Measurements from ENCODE around the gene GIGYF2. TPM values are rescaled to one million over a fixed set of nuclear protein-coding genes. Genes with fewer than 3 reads are reported as not detected.

Gene GIGYF2
- polyA plus RNA-seq, 4 donors: 12.7 to 56.6 (median 19.9) TPM

DNA sequence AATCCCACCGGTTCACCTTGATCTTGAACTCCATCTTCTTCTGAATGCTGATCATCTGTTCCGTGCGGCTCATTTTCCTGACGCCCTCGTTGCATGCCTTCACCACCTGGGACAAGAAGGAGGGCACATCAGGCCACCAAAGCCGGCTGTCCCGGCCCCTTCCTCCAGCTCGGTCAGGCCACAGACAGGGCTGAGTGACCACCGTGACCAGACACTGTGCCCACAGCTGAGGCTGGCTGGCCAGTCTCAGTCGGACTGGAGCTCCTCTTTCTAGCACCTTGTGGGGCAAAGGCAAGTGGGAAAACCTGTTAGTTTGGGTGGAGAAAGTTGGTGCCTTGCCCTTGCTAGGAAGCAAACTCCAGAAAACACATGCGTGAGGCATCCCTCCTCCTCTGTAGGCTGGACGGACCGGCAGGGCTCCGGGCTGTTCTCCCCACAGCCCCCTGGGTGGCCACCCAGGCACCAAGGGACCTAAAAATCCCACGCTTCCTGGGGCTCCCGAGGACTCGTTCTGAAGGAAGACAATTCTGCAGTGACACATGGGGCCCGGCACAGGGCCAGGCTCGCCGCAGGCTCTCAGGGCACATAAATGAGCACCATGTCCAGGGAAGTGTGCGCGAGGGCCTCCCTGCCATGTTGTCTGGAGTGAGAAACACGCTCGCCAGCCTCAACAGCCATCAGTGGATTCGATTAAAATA lies 188.3 kb downstream of the GIGYF2 start:
- no peak overlapping the region for H3K27ac ChIP-seq (ENCODE audit: low read depth in 1 of 3, low read length in 2 of 3)
- H3K9me3 ChIP-seq (ENCODE audit: control insufficient read depth in 2 of 2, insufficient read depth in 1 of 2, low read depth in 1 of 2, low read length in 1 of 2): no peaks in the 10 kb centered on the region
- no peak overlapping the region for H3K4me3 ChIP-seq (ENCODE audit: low read depth in 1 of 3, low read length in 3 of 3)
- WGBS, 3 donors: 86 to 88% (median 87%) methylated on average over 24 to 25 of the region's 25 CpGs
- H3K36me3 ChIP-seq (ENCODE audit: control insufficient read depth in 3 of 3, insufficient read depth in 2 of 3, low read depth in 1 of 3, low read length in 3 of 3): peaks cover 0 to 64% (median 26%) of the 10 kb centered on the region in 3 donors
- DNase-seq (no peak), FAIRE-seq (no peak)
- no peaks in the 10 kb centered on the region for H3K4me1 ChIP-seq (ENCODE audit: control insufficient read depth in 3 of 3, insufficient read depth in 2 of 3, low read depth in 1 of 3, low read length in 2 of 3)
- H3K27me3 ChIP-seq (ENCODE audit: control insufficient read depth in 3 of 3, insufficient read depth in 3 of 3, low read length in 3 of 3): no peaks in the 10 kb centered on the region

DNA sequence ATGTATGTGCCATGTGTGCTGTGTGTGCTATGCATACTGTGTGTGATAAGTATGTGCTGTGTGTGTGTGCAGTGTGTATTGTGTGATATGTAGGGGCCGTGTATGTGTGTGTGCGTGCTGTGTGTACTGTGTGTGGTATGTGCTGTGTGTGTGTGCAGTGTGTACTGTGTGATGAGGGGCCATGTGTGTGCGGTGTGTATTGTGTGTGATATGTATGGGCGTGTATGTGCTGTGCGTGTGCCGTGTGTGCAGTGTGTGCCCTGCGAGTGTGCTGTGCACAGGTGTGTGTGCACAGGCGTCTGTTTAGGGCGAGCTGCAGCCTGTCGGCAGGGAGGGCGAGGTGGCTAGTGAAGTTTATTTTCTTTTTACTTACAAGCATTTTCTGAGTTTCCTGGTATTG lies 189.0 kb downstream of the GIGYF2 start:
- no peak for DNase-seq
- no peaks in the 10 kb centered on the region for H3K9me3 ChIP-seq (ENCODE audit: control insufficient read depth in 2 of 2, insufficient read depth in 1 of 2, low read depth in 1 of 2, low read length in 1 of 2)
- WGBS, 3 donors: 84 to 90% (median 89%) methylated on average over 11 of the region's 11 CpGs
- H3K27ac ChIP-seq (ENCODE audit: low read depth in 1 of 3, low read length in 2 of 3): no peak overlapping the region
- no peak for FAIRE-seq
- no peaks in the 10 kb centered on the region for H3K4me1 ChIP-seq (ENCODE audit: control insufficient read depth in 3 of 3, insufficient read depth in 2 of 3, low read depth in 1 of 3, low read length in 2 of 3)
- H3K4me3 ChIP-seq (ENCODE audit: low read depth in 1 of 3, low read length in 3 of 3): no peak overlapping the region
- H3K27me3 ChIP-seq (ENCODE audit: control insufficient read depth in 3 of 3, insufficient read depth in 3 of 3, low read length in 3 of 3): no peaks in the 10 kb centered on the region
- H3K36me3 ChIP-seq (ENCODE audit: control insufficient read depth in 3 of 3, insufficient read depth in 2 of 3, low read depth in 1 of 3, low read length in 3 of 3): peaks cover 0 to 57% (median 27%) of the 10 kb centered on the region in 3 donors

- Histone ChIP-seq H3K4me3 (ENCODE audit: low read depth in 1 of 3, low read length in 3 of 3) (no peak overlapping the region), H3K36me3 (ENCODE audit: control insufficient read depth in 3 of 3, insufficient read depth in 2 of 3, low read depth in 1 of 3, low read length in 3 of 3) (peaks cover 0 to 58% (median 27%) of the 10 kb centered on the region in 3 donors), H3K27ac (ENCODE audit: low read depth in 1 of 3, low read length in 2 of 3) (no peak overlapping the region), H3K27me3 (ENCODE audit: control insufficient read depth in 3 of 3, insufficient read depth in 3 of 3, low read length in 3 of 3) (no peaks in the 10 kb centered on the region), H3K9me3 (ENCODE audit: control insufficient read depth in 2 of 2, insufficient read depth in 1 of 2, low read depth in 1 of 2, low read length in 1 of 2) (no peaks in the 10 kb centered on the region), H3K4me1 (ENCODE audit: control insufficient read depth in 3 of 3, insufficient read depth in 2 of 3, low read depth in 1 of 3, low read length in 2 of 3) (no peaks in the 10 kb centered on the region)
- FAIRE-seq: no peak
- 82 to 91% (median 84%) methylated on average over 7 of the region's 7 CpGs for WGBS, 3 donors
- no peak for DNase-seq
Observed at GRCh38 chr2:232886632-232887031, 189.5 kb downstream of the GIGYF2 start.

DNA sequence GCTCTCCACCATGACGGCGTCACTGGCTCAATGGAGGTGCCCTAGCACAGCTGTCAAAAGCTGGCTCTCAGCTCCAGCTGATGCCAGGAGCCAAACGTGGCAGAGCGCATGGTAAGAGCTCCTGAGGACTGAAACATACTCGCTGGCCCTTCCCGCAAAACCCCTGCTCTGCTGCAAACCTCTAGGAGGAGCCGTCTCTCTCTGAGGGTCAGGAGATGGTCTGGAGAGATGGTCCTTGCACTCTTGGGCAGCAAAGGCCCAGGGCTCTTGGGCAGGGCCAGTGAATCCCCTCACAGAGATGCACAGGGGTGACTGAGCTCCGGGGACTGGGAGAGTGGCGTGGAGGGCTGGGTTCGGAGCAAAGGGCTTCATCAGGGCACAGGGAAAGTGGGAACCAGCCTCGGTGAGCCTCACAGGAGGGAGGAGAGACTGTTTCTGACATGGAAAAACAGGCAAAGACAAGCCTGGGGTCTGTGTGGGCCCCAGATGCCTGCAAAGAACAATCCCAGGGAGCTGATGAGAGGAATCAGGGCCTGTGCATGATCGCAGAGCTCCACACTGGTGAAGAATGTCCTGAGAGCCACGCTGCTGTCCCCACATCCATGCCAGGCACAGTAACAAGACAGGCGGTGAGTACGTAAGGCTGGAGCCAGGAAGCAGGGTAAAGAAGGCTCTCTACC lies 190.2 kb downstream of the GIGYF2 start:
- FAIRE-seq (no peak), DNase-seq (no peak)
- 78 to 89% (median 87%) methylated on average over 15 of the region's 15 CpGs for WGBS, 3 donors
- H3K36me3 ChIP-seq (ENCODE audit: control insufficient read depth in 3 of 3, insufficient read depth in 2 of 3, low read depth in 1 of 3, low read length in 3 of 3): peaks cover 0 to 60% (median 24%) of the 10 kb centered on the region in 3 donors
- no peaks in the 10 kb centered on the region for H3K4me1 ChIP-seq (ENCODE audit: control insufficient read depth in 3 of 3, insufficient read depth in 2 of 3, low read depth in 1 of 3, low read length in 2 of 3)
- no peaks in the 10 kb centered on the region for H3K9me3 ChIP-seq (ENCODE audit: control insufficient read depth in 2 of 2, insufficient read depth in 1 of 2, low read depth in 1 of 2, low read length in 1 of 2)
- H3K27ac ChIP-seq (ENCODE audit: low read depth in 1 of 3, low read length in 2 of 3): no peak overlapping the region
- no peak overlapping the region for H3K4me3 ChIP-seq (ENCODE audit: low read depth in 1 of 3, low read length in 3 of 3)
- H3K27me3 ChIP-seq (ENCODE audit: control insufficient read depth in 3 of 3, insufficient read depth in 3 of 3, low read length in 3 of 3): no peaks in the 10 kb centered on the region

- 80 to 88% (median 84%) methylated on average over 21 of the region's 21 CpGs for WGBS, 3 donors
- Histone ChIP-seq H3K36me3 (ENCODE audit: control insufficient read depth in 3 of 3, insufficient read depth in 2 of 3, low read depth in 1 of 3, low read length in 3 of 3) (peaks cover 0 to 62% (median 24%) of the 10 kb centered on the region in 3 donors), H3K27ac (ENCODE audit: low read depth in 1 of 3, low read length in 2 of 3) (no peak overlapping the region), H3K4me1 (ENCODE audit: control insufficient read depth in 3 of 3, insufficient read depth in 2 of 3, low read depth in 1 of 3, low read length in 2 of 3) (no peaks in the 10 kb centered on the region), H3K4me3 (ENCODE audit: low read depth in 1 of 3, low read length in 3 of 3) (no peak overlapping the region), H3K9me3 (ENCODE audit: control insufficient read depth in 2 of 2, insufficient read depth in 1 of 2, low read depth in 1 of 2, low read length in 1 of 2) (no peaks in the 10 kb centered on the region), H3K27me3 (ENCODE audit: control insufficient read depth in 3 of 3, insufficient read depth in 3 of 3, low read length in 3 of 3) (no peaks in the 10 kb centered on the region)
- FAIRE-seq (no peak), DNase-seq (no peak)
Observed at GRCh38 chr2:232888099-232888836, 191.1 kb downstream of the GIGYF2 start.

DNA sequence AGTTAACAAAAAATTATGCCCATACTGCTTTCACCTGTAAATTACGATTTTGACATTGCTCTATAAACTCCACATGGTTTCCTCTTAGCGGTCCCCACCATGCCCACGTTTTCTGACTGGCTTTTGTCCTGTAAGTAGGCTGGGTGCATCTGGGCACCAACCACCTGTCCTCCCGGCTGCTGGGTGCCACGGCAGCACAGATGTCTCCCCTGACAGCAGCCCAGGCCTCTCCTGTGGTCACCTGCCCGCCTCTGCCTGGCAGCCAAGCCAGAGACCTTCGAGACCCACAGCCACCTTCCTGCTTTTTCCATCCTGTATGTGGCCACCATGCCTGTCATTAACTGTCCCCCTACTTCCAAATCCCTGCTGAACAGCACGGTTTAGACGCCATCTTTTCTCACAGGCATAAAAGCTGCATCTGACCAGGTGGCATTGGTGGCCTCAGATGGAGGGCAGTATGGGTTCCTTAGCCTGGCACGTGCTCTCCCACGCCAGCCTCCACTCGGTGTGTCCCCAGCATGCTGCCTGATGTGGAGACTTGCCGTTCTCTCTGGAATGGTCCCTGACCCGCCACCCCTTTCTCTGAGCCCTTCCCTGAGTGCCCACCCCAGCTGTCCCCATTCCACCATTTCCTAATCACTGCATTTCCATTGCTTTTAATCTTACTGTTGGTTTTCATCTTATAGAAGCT lies 191.9 kb downstream of the GIGYF2 start:
- Histone ChIP-seq H3K27me3 (ENCODE audit: control insufficient read depth in 3 of 3, insufficient read depth in 3 of 3, low read length in 3 of 3) (no peaks in the 10 kb centered on the region), H3K9me3 (ENCODE audit: control insufficient read depth in 2 of 2, insufficient read depth in 1 of 2, low read depth in 1 of 2, low read length in 1 of 2) (no peaks in the 10 kb centered on the region), H3K36me3 (ENCODE audit: control insufficient read depth in 3 of 3, insufficient read depth in 2 of 3, low read depth in 1 of 3, low read length in 3 of 3) (peaks cover 0 to 58% (median 24%) of the 10 kb centered on the region in 3 donors), H3K27ac (ENCODE audit: low read depth in 1 of 3, low read length in 2 of 3) (no peak overlapping the region), H3K4me1 (ENCODE audit: control insufficient read depth in 3 of 3, insufficient read depth in 2 of 3, low read depth in 1 of 3, low read length in 2 of 3) (no peaks in the 10 kb centered on the region), H3K4me3 (ENCODE audit: low read depth in 1 of 3, low read length in 3 of 3) (no peak overlapping the region)
- 82 to 89% (median 85%) methylated on average over 14 of the region's 14 CpGs for WGBS, 3 donors
- DNase-seq (no peak), FAIRE-seq (no peak)

DNA sequence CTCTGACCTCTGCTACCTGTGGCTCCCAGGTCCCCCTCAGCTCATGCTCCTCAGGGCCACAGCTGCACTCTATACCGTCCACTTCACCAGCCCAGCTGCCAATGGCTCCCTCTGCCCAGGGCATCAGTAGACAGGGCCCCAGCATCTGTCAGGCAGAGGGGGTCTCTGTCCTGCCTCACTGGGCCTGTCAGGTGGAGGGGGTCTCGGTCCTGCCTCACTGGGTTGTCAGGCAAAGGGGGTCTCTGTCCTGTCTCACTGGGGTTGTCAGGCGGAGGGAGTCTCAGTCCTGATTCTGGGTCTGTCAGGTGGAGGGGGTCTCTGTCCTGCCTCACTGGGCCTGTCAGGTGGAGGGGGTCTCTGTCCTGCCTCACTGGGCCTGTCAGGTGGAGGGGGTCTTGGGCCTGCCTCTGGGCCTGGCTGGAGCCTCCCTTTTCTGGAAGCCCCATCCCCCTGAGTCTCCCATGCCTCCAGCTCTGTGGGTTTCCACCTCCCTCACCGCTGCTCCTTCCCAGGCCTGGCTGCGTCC lies 192.8 kb downstream of the GIGYF2 start:
- H3K9me3 ChIP-seq (ENCODE audit: control insufficient read depth in 2 of 2, insufficient read depth in 1 of 2, low read depth in 1 of 2, low read length in 1 of 2): no peaks in the 10 kb centered on the region
- DNase-seq (no peak), FAIRE-seq (no peak)
- no peaks in the 10 kb centered on the region for H3K4me1 ChIP-seq (ENCODE audit: control insufficient read depth in 3 of 3, insufficient read depth in 2 of 3, low read depth in 1 of 3, low read length in 2 of 3)
- 79 to 86% (median 86%) methylated on average over 5 of the region's 5 CpGs for WGBS, 3 donors
- H3K36me3 ChIP-seq (ENCODE audit: control insufficient read depth in 3 of 3, insufficient read depth in 2 of 3, low read depth in 1 of 3, low read length in 3 of 3): peaks cover 0 to 48% (median 22%) of the 10 kb centered on the region in 3 donors
- no peak overlapping the region for H3K4me3 ChIP-seq (ENCODE audit: low read depth in 1 of 3, low read length in 3 of 3)
- H3K27me3 ChIP-seq (ENCODE audit: control insufficient read depth in 3 of 3, insufficient read depth in 3 of 3, low read length in 3 of 3): no peaks in the 10 kb centered on the region
- H3K27ac ChIP-seq (ENCODE audit: low read depth in 1 of 3, low read length in 2 of 3): no peak overlapping the region

DNA sequence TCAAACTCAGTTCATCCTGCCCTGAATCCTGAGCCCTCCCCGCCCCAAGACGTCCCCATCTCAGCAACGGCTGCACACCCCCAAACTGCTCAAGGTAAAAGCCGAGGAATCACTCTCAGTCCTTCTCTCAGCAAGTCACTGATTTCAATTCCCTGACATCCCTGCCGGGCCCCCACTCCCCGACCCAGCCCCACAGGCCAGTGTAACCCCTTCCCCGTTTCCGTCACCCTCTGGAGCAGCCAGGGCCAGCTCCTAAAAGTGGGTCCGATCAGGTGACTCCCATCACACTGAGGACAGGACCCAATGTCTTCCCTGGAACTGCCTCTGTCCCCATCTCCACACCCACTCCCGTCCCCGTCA lies 193.4 kb downstream of the GIGYF2 start:
- WGBS, 3 donors: 83 to 89% (median 85%) methylated on average over 11 of the region's 11 CpGs
- DNase-seq (no peak), FAIRE-seq (no peak)
- H3K27ac ChIP-seq (ENCODE audit: low read depth in 1 of 3, low read length in 2 of 3): no peak overlapping the region
- no peaks in the 10 kb centered on the region for H3K4me1 ChIP-seq (ENCODE audit: control insufficient read depth in 3 of 3, insufficient read depth in 2 of 3, low read depth in 1 of 3, low read length in 2 of 3)
- H3K4me3 ChIP-seq (ENCODE audit: low read depth in 1 of 3, low read length in 3 of 3): no peak overlapping the region
- no peaks in the 10 kb centered on the region for H3K27me3 ChIP-seq (ENCODE audit: control insufficient read depth in 3 of 3, insufficient read depth in 3 of 3, low read length in 3 of 3)
- peaks cover 0 to 42% (median 21%) of the 10 kb centered on the region in 3 donors for H3K36me3 ChIP-seq (ENCODE audit: control insufficient read depth in 3 of 3, insufficient read depth in 2 of 3, low read depth in 1 of 3, low read length in 3 of 3)
- no peaks in the 10 kb centered on the region for H3K9me3 ChIP-seq (ENCODE audit: control insufficient read depth in 2 of 2, insufficient read depth in 1 of 2, low read depth in 1 of 2, low read length in 1 of 2)
